B cell (primary cell): ENCODE measurements around the gene FAM184A. TPM values are rescaled to one million over a fixed set of nuclear protein-coding genes. Genes with fewer than 3 reads are reported as not detected.

ENCODE experiments used
- ATAC-seq: fragments of 200-7000 bp; cut with Tn5 transposase; one replicate; pipeline ENCODE4 v1.10.0; 2021; ENCODE audit warnings: low read depth, mild to moderate bottlenecking, moderate number of reproducible peaks, moderate library complexity
- CTCF ChIA-PET: fragments of 350-600 bp; sonication (Branson Sonifier 250); formaldehyde crosslinking; loops from one replicate; lab custom pipeline; 2021; ENCODE audit warnings: antibody characterized with exemption, inconsistent platforms; lab: Charles Lee
- POLR2A ChIA-PET: fragments of 350-600 bp; sonication (Branson Sonifier 250); formaldehyde crosslinking; loops from one replicate; lab custom pipeline; 2021; ENCODE audit warnings: antibody characterized with exemption; lab: Charles Lee
- DNase-seq: peaks from one replicate; pipeline ENCODE4 v3.0.0; 2013
- H2AFZ ChIP-seq: 2 replicates; pipeline ENCODE4 v1.6.1; 2012; ENCODE audit warnings: mild to moderate bottlenecking, low read depth, low read length; ENCODE audit not compliant: insufficient read depth, poor library complexity, severe bottlenecking
- H3K27ac ChIP-seq, 2 donors: 1 replicate in 1 of 2; 2 replicates in 1 of 2; pipeline ENCODE4 v1.5.1; 2012 to 2013; ENCODE audit warnings: low read length in 2 of 2, mild to moderate bottlenecking in 2 of 2, moderate library complexity in 1 of 2
- H3K27me3 ChIP-seq, 4 experiments: fragments of 200-600 bp in 1 of 4; sonication (generic) in 1 of 4; replicated peaks in 1 of 4; 1 replicate in 2 of 4; 2 replicates in 2 of 4; pipeline versions ENCODE4 v1.6.1 to v1.7.0; 2013 to 2016; ENCODE audit warnings: low read length in 3 of 4, mild to moderate bottlenecking in 2 of 4, mixed read lengths in 1 of 4, moderate library complexity in 1 of 4; ENCODE audit not compliant: insufficient read depth in 4 of 4, control insufficient read depth in 3 of 4; ENCODE audit errors: control extremely low read depth in 1 of 4
- H3K36me3 ChIP-seq, 2 experiments: replicated peaks in 1 of 2; 1 replicate in 1 of 2; 2 replicates in 1 of 2; pipeline versions ENCODE4 v1.6.1 to v1.7.1; 2013; ENCODE audit warnings: low read length in 1 of 2; ENCODE audit not compliant: insufficient read depth in 2 of 2, control insufficient read depth in 1 of 2; ENCODE audit errors: control extremely low read depth in 1 of 2, extremely low read depth in 1 of 2
- H3K4me1 ChIP-seq, 2 donors: fragments of 200-600 bp in 1 of 2; sonication (generic) in 1 of 2; 1 replicate in 1 of 2; 2 replicates in 1 of 2; pipeline versions ENCODE4 v1.5.1 to v1.6.1; 2013 to 2017; ENCODE audit warnings: low read length in 2 of 2; ENCODE audit not compliant: control insufficient read depth in 2 of 2, insufficient read depth in 2 of 2
- H3K4me2 ChIP-seq: replicated peaks from 2 replicates; pipeline ENCODE3; 2012; ENCODE audit warnings: mild to moderate bottlenecking, low read depth, low read length; ENCODE audit not compliant: poor library complexity, severe bottlenecking
- H3K4me3 ChIP-seq, 5 experiments: fragments of 200-600 bp in 1 of 5; sonication (generic) in 1 of 5; 1 replicate in 3 of 5; 2 replicates in 2 of 5; pipeline versions ENCODE4 v1.5.1 to v1.7.0; 2011 to 2016; ENCODE audit warnings: low read length in 4 of 5, mild to moderate bottlenecking in 4 of 5, low read depth in 2 of 5, control low read depth in 1 of 5, moderate library complexity in 1 of 5; ENCODE audit not compliant: insufficient read depth in 1 of 5; ENCODE audit errors: control extremely low read depth in 1 of 5, extremely low read depth in 1 of 5
- H3K79me2 ChIP-seq: fragments of 200-600 bp; sonication (generic); one replicate; pipeline ENCODE4 v1.6.0; 2016; ENCODE audit warnings: low read length; ENCODE audit not compliant: control insufficient read depth, insufficient read depth
- H3K9ac ChIP-seq: fragments of 200-600 bp; sonication (generic); 2 replicates; pipeline ENCODE4 v1.6.1; 2017; ENCODE audit warnings: mild to moderate bottlenecking, low read length, moderate library complexity
- H3K9me3 ChIP-seq, 3 donors: one replicate each; pipeline versions ENCODE4 v1.6.1 to v1.7.1; 2013; ENCODE audit warnings: low read length in 2 of 3; ENCODE audit not compliant: control insufficient read depth in 2 of 3, insufficient read depth in 1 of 3; ENCODE audit errors: control extremely low read depth in 1 of 3
- H4K20me1 ChIP-seq: 2 replicates; pipeline ENCODE4 v1.6.0; 2012; ENCODE audit warnings: mild to moderate bottlenecking, low read length; ENCODE audit not compliant: insufficient read depth, control insufficient read depth, poor library complexity, severe bottlenecking
- H3K27ac Mint-ChIP-seq: one replicate; pipeline ENCODE4 v1.8.0; 2021; ENCODE audit warnings: mixed read lengths
- H3K27me3 Mint-ChIP-seq: one replicate; pipeline ENCODE4 v1.8.0; 2021; ENCODE audit warnings: mixed read lengths
- H3K4me1 Mint-ChIP-seq: one replicate; pipeline ENCODE4 v1.8.0; 2021; ENCODE audit warnings: mixed read lengths
- H3K4me3 Mint-ChIP-seq: one replicate; pipeline ENCODE4 v1.8.0; 2021; ENCODE audit warnings: mixed read lengths
- H3K9me3 Mint-ChIP-seq: one replicate; pipeline ENCODE4 v1.8.0; 2022; ENCODE audit warnings: mixed read lengths; ENCODE audit not compliant: insufficient read depth
- EZH2 ChIP-seq: IDR thresholded peaks from 2 replicates; pipeline ENCODE4 v1.6.1; 2012; ENCODE audit warnings: borderline replicate concordance, low read depth, mild to moderate bottlenecking, moderate library complexity, low read length; ENCODE audit not compliant: insufficient read depth, poor library complexity, severe bottlenecking
- WGBS: methylation state at CpG from one replicate; pipeline ENCODE4 v1.1.5; 2013; ENCODE audit warnings: missing lambda C conversion rate; ENCODE audit not compliant: insufficient coverage; 5-methylcytosine and 5-hydroxymethylcytosine counted together
- intact Hi-C: fragments of 100-400 bp; cut with micrococcal nuclease; formaldehyde crosslinking; loops from one replicate; pipeline ENCODE4 v1.10.0; 2022
- polyA plus RNA-seq: library from polyadenylated mRNA; depleted of rRNA; stranded (reverse); fragments of >200 nt; gene quantifications from 2 replicates; pipeline ENCODE4 v1.2.3, GENCODE V29; 2012
- total RNA-seq, 2 donors: library from RNA; stranded (reverse); fragments of 120-200 nt in 1 of 2; gene quantifications; 1 replicate in 1 of 2; 2 replicates in 1 of 2; pipeline versions ENCODE4 v1.2.3 to v1.2.4, GENCODE V29; 2013 to 2022
- TF ChIP-seq, protein P1 (sequence below): fragments of 200-600 bp; IDR thresholded peaks from one replicate; pipeline ENCODE4 v1.8.0; 2022; ENCODE audit warnings: antibody characterized with exemption, mild to moderate bottlenecking

The FAM184A gene
- total and polyA plus RNA-seq, 2 donors (not counting 1 experiment from before 2014, with no cell fraction given) = 0.07 to 0.54 TPM

GRCh38 chr6:118970866-118971265, 107.6 kb downstream of the FAM184A start:
- Histone ChIP-seq H3K36me3 (no peaks in the 10 kb centered on the region), H3K9ac (no peak overlapping the region), H2AFZ (no peak overlapping the region), H3K4me3 (no peak overlapping the region), H3K79me2 (no peaks in the 10 kb centered on the region), H3K4me2 (no peak overlapping the region), H3K27me3 (no peaks in the 10 kb centered on the region), H3K27ac (no peak overlapping the region), H3K4me1 (no peaks in the 10 kb centered on the region), H3K9me3 (no peaks in the 10 kb centered on the region), H4K20me1 (no peaks in the 10 kb centered on the region)
- POLR2A ChIA-PET = no interaction called here
- H3K27me3 Mint-ChIP-seq = no peaks in the 10 kb centered on the region
- DNase-seq = no peak
- no peak overlapping the region for H3K4me3 Mint-ChIP-seq
- no peaks in the 10 kb centered on the region for H3K9me3 Mint-ChIP-seq
- no peak overlapping the region for H3K27ac Mint-ChIP-seq
- no peak for TF ChIP-seq EZH2
- TF ChIP-seq, protein P1, sequence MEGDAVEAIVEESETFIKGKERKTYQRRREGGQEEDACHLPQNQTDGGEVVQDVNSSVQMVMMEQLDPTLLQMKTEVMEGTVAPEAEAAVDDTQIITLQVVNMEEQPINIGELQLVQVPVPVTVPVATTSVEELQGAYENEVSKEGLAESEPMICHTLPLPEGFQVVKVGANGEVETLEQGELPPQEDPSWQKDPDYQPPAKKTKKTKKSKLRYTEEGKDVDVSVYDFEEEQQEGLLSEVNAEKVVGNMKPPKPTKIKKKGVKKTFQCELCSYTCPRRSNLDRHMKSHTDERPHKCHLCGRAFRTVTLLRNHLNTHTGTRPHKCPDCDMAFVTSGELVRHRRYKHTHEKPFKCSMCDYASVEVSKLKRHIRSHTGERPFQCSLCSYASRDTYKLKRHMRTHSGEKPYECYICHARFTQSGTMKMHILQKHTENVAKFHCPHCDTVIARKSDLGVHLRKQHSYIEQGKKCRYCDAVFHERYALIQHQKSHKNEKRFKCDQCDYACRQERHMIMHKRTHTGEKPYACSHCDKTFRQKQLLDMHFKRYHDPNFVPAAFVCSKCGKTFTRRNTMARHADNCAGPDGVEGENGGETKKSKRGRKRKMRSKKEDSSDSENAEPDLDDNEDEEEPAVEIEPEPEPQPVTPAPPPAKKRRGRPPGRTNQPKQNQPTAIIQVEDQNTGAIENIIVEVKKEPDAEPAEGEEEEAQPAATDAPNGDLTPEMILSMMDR = no peak
- WGBS = no CpG with 5 or more reads among the region's 3 CpGs
- ATAC-seq = no peak
- CTCF ChIA-PET = interaction anchor here (1.4 kb wide), 1 partner anchor 140 kb away, joined by 6 read pairs; no protein-coding TSS in a partner anchor
- no peaks in the 10 kb centered on the region for H3K4me1 Mint-ChIP-seq
- intact Hi-C loops = no loop called here

GRCh38 chr6:118968416-118968815, 110.0 kb downstream of the FAM184A start:
- Histone ChIP-seq H3K4me2 (no peak overlapping the region), H3K4me3 (no peak overlapping the region), H3K9ac (no peak overlapping the region), H2AFZ (no peak overlapping the region), H3K9me3 (no peaks in the 10 kb centered on the region), H3K79me2 (no peaks in the 10 kb centered on the region), H3K27me3 (no peaks in the 10 kb centered on the region), H4K20me1 (no peaks in the 10 kb centered on the region), H3K36me3 (no peaks in the 10 kb centered on the region), H3K4me1 (no peaks in the 10 kb centered on the region), H3K27ac (no peak overlapping the region)
- no peak overlapping the region for H3K27ac Mint-ChIP-seq
- CTCF ChIA-PET = interaction anchor here (1.4 kb wide), 1 partner anchor 142 kb away, joined by 4 read pairs; no protein-coding TSS in a partner anchor
- POLR2A ChIA-PET = no interaction called here
- WGBS = no CpG with 5 or more reads among the region's 2 CpGs
- TF ChIP-seq, protein P1 = no peak
- TF ChIP-seq EZH2 = no peak
- H3K4me1 Mint-ChIP-seq = no peaks in the 10 kb centered on the region
- ATAC-seq (no peak), DNase-seq (no peak)
- no peaks in the 10 kb centered on the region for H3K27me3 Mint-ChIP-seq
- intact Hi-C loops = no loop called here
- H3K9me3 Mint-ChIP-seq = no peaks in the 10 kb centered on the region
- H3K4me3 Mint-ChIP-seq = no peak overlapping the region
